IMR-90 (cell line): ENCODE measurements around the gene CFAP90. TPM values are rescaled to one million over a fixed set of nuclear protein-coding genes. Genes with fewer than 3 reads are reported as not detected.

Experiments
- ATAC-seq: fragments of 200-7000 bp; cut with Tn5 transposase; 2 replicates; pipeline ENCODE4 v1.9.1; 2020; ENCODE audit warnings: low read depth, mild to moderate bottlenecking, moderate library complexity
- BruUV-seq: library from RNA; stranded (reverse); fragments of 400-500 nt; replicated peaks from 2 replicates; lab custom pipeline; 2021; lab: Mats Ljungman, UMichigan
- CTCF ChIA-PET: fragments of 300-600 bp; formaldehyde crosslinking; extraction: SDS; loops from one replicate; lab custom pipeline; 2021; ENCODE audit warnings: antibody characterized with exemption; lab: Yijun Ruan, JAX
- POLR2A ChIA-PET: fragments of 300-600 bp; sonication (Branson Sonifier 250); formaldehyde crosslinking; loops from one replicate; lab custom pipeline; 2022; ENCODE audit warnings: antibody characterized with exemption; ENCODE audit not compliant: unreplicated experiment; lab: Charles Lee
- DNase-seq: peaks from one replicate; pipeline ENCODE4 v3.0.0; 2013
- H2AFZ ChIP-seq: replicated peaks from 2 replicates; pipeline ENCODE3; 2013; ENCODE audit warnings: low read length, mild to moderate bottlenecking; ENCODE audit not compliant: poor library complexity
- H2AK5ac ChIP-seq: 2 replicates; pipeline ENCODE4 v1.6.1; 2013; ENCODE audit warnings: low read depth, low read length, inconsistent platforms
- H2AK9ac ChIP-seq: replicated peaks from 2 replicates; pipeline ENCODE3; 2013; ENCODE audit warnings: mild to moderate bottlenecking, low read depth, low read length, moderate library complexity; ENCODE audit not compliant: poor library complexity
- H2BK120ac ChIP-seq: 2 replicates; pipeline ENCODE4 v1.6.1; 2013; ENCODE audit warnings: low read depth, low read length, inconsistent platforms
- H2BK15ac ChIP-seq: 3 replicates; pipeline ENCODE4 v1.6.1; 2013; ENCODE audit warnings: low read depth, low read length, inconsistent platforms
- H2BK20ac ChIP-seq: 2 replicates; pipeline ENCODE4 v1.6.1; 2013; ENCODE audit warnings: low read depth, mild to moderate bottlenecking, inconsistent platforms, low read length, moderate library complexity
- H2BK5ac ChIP-seq: 2 replicates; pipeline ENCODE4 v1.6.1; 2013; ENCODE audit warnings: mild to moderate bottlenecking, low read depth, low read length, inconsistent platforms; ENCODE audit not compliant: poor library complexity, severe bottlenecking
- H3K14ac ChIP-seq: replicated peaks from 2 replicates; pipeline ENCODE4 v1.6.1; 2013; ENCODE audit warnings: low read depth, low read length, inconsistent platforms
- H3K18ac ChIP-seq: 2 replicates; pipeline ENCODE4 v1.6.1; 2013; ENCODE audit warnings: low read depth, low read length, control low read depth
- H3K23ac ChIP-seq: 2 replicates; pipeline ENCODE4 v1.6.1; 2013; ENCODE audit warnings: low read depth, low read length, inconsistent platforms
- H3K27ac ChIP-seq: 2 replicates; pipeline ENCODE4 v1.5.1; 2013; ENCODE audit warnings: mild to moderate bottlenecking, control low read depth, low read length; ENCODE audit not compliant: insufficient read depth
- H3K27me3 ChIP-seq: 2 replicates; pipeline ENCODE4 v1.6.1; 2013; ENCODE audit warnings: low read length; ENCODE audit not compliant: control insufficient read depth, insufficient read depth
- H3K36me3 ChIP-seq: 2 replicates; pipeline ENCODE4 v1.6.1; 2013; ENCODE audit warnings: low read length, mixed read lengths; ENCODE audit not compliant: control insufficient read depth, insufficient read depth
- H3K4ac ChIP-seq: 2 replicates; pipeline ENCODE4 v1.6.1; 2013; ENCODE audit warnings: low read depth, low read length, inconsistent platforms
- H3K4me1 ChIP-seq: 2 replicates; pipeline ENCODE4 v1.6.1; 2013; ENCODE audit warnings: low read length, mixed read lengths; ENCODE audit not compliant: control insufficient read depth, insufficient read depth
- H3K4me2 ChIP-seq: 2 replicates; pipeline ENCODE4 v1.6.1; 2013; ENCODE audit warnings: low read depth, mild to moderate bottlenecking, control low read depth, low read length, moderate library complexity
- H3K4me3 ChIP-seq: 2 replicates; pipeline ENCODE4 v1.5.1; 2013; ENCODE audit warnings: low read depth, mild to moderate bottlenecking, control low read depth, low read length, moderate library complexity; ENCODE audit not compliant: insufficient read depth
- H3K56ac ChIP-seq: 2 replicates; pipeline ENCODE4 v1.6.1; 2013; ENCODE audit warnings: low read length, inconsistent platforms; ENCODE audit not compliant: insufficient read depth; ENCODE audit errors: extremely low read depth
- H3K79me1 ChIP-seq, 2 experiments: 2 replicates each; pipeline ENCODE4 v1.6.1; 2013; ENCODE audit warnings: low read length in 2 of 2, inconsistent platforms in 1 of 2, low read depth in 1 of 2
- H3K9ac ChIP-seq: 2 replicates; pipeline ENCODE4 v1.6.1; 2013; ENCODE audit warnings: low read depth, low read length, control low read depth
- H3K9me1 ChIP-seq: 2 replicates; pipeline ENCODE4 v1.6.1; 2013; ENCODE audit warnings: low read length, inconsistent platforms; ENCODE audit not compliant: insufficient read depth
- H3K9me3 ChIP-seq: 2 replicates; pipeline ENCODE4 v1.6.1; 2013; ENCODE audit warnings: low read length; ENCODE audit not compliant: control insufficient read depth, insufficient read depth
- H4K20me1 ChIP-seq: 2 replicates; pipeline ENCODE4 v1.6.1; 2013; ENCODE audit warnings: low read length, inconsistent platforms; ENCODE audit not compliant: insufficient read depth
- H4K5ac ChIP-seq: 2 replicates; pipeline ENCODE4 v1.6.1; 2013; ENCODE audit warnings: mild to moderate bottlenecking, low read depth, low read length, control low read depth
- H4K8ac ChIP-seq, 2 experiments: 2 replicates each; pipeline ENCODE4 v1.6.1; 2013; ENCODE audit warnings: low read depth in 2 of 2, low read length in 2 of 2, control low read depth in 1 of 2, inconsistent platforms in 1 of 2
- H4K91ac ChIP-seq: 2 replicates; pipeline ENCODE4 v1.6.1; 2013; ENCODE audit warnings: low read depth, low read length, inconsistent platforms; ENCODE audit not compliant: insufficient read depth
- CEBPB ChIP-seq: IDR thresholded peaks from 2 replicates; pipeline ENCODE4 v1.6.1; 2012; ENCODE audit warnings: low read depth, low read length, improper control_type of control experiment
- MAZ ChIP-seq: IDR thresholded peaks from 2 replicates; pipeline ENCODE4 v1.6.1; 2012; ENCODE audit warnings: low read depth, mild to moderate bottlenecking, low read length, improper control_type of control experiment, moderate library complexity, borderline replicate concordance
- MXI1 ChIP-seq: IDR thresholded peaks from 2 replicates; pipeline ENCODE4 v1.6.1; 2012; ENCODE audit warnings: low read depth, mild to moderate bottlenecking, low read length, moderate library complexity, borderline replicate concordance
- WGBS, 2 experiments: methylation state at CpG; one replicate each; pipeline versions ENCODE4 v1.1.5 to v1.1.7; 2013; ENCODE audit warnings: missing lambda C conversion rate in 2 of 2; ENCODE audit not compliant: insufficient read length in 1 of 2; ENCODE audit errors: extremely low coverage in 2 of 2; 5-methylcytosine and 5-hydroxymethylcytosine counted together
- dilution Hi-C: fragments of 300-500 bp; cut with HindIII; formaldehyde crosslinking; loops from one replicate; pipeline ENCODE4 v1.14.3; 2018; ENCODE audit warnings: low sequenced_read_pairs; ENCODE audit not compliant: unreplicated experiment
- in situ Hi-C: fragments of 300-500 bp; cut with MboI; formaldehyde crosslinking; loops from 3 replicates; pipeline ENCODE4 v1.14.3; 2019; ENCODE audit warnings: low sequenced_read_pairs, inconsistent platforms, mixed read lengths
- intact Hi-C: fragments of 100-400 bp; cut with micrococcal nuclease; formaldehyde crosslinking; loops from 2 replicates; pipeline ENCODE4 v1.10.0; 2022
- polyA plus RNA-seq, 3 experiments: library from polyadenylated mRNA; depleted of rRNA; stranded (reverse); fragments of >200 nt; gene quantifications; 2 replicates each; pipeline ENCODE4 v1.2.3, GENCODE V29; 2012; ENCODE audit warnings: low replicate concordance in 1 of 3
- total RNA-seq: library from RNA; depleted of rRNA; stranded (reverse); fragments of >200 nt; gene quantifications from 2 replicates; pipeline ENCODE4 v1.2.3, GENCODE V29; 2012

CFAP90 gene
- total and polyA plus RNA-seq, 2 of the 4 experiments (the other 2 are of a cell fraction) = 0.09 TPM; not detected in 1

DNA sequence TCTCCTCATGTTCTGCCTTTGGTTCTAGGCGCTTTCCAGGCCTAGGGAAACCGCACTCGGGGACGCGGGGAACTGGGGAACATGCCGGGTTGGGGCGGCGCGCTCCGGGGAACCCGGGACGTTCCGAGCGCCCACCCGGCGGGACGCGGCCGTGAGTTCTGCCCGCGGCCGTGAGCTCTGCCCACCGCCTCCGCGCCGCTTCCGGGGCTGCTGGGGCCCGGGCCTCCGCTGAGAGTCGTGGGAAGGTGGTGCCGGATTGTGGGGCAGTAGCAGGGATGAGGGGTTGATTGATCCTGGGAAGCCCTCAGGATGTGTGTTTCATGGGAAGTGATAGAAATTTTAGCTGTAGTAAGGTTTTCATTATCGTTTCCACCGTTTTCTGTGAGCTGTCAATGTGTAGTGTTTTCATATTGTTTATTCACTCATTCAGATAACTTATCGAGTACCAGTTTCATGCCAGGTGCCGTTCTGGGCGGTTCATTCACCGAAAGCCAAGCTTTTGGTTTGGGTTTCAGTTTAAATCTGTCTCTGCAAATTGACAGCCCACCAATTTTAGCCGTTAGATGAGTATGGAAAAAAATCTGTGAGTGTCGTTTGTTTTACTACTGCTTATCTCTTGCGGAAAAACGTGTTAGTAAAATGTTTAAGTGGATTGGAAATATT, 18.7 kb upstream of the CFAP90 start:
- H3K36me3 ChIP-seq = peaks cover 3% of the 10 kb centered on the region; the same call in 1 of the 2 replicates
- dilution Hi-C loops = no loop called here
- peak overlapping the region; percentile 96 for H3K4me2 ChIP-seq

More for the DNA sequence above, 18.7 kb upstream of the CFAP90 start:
- no peak for TF ChIP-seq CEBPB
- 0 out of 2 replicates have a peak, but pooled peaks have one; percentile 15 for TF ChIP-seq MXI1
- no peak for TF ChIP-seq MAZ
- Histone ChIP-seq H3K4ac (no peak overlapping the region), H3K4me3 (peak overlapping the region; percentile 59), H2AK9ac (peak overlapping the region; percentile 19), H2BK15ac (no peak overlapping the region), H4K8ac (no peak overlapping the region), H3K4me1 (0 out of 2 replicates have a peak, but pooled peaks cover 2% of the 10 kb centered on the region), H3K56ac (no peak overlapping the region), H4K5ac (no peak overlapping the region), H2AFZ (peak overlapping the region; percentile 98), H4K20me1 (peaks cover 6% of the 10 kb centered on the region; the same call in 1 of the 2 replicates), H2BK120ac (no peak overlapping the region), H3K9me1 (peaks cover 2% of the 10 kb centered on the region; the same call in 1 of the 2 replicates), H3K27me3 (no peaks in the 10 kb centered on the region), H2BK5ac (peak overlapping the region; percentile 3), H2AK5ac (no peak overlapping the region), H3K23ac (no peak overlapping the region), H3K79me1 (peaks cover 21 to 49% of the 10 kb centered on the region in 2 experiments), H3K18ac (no peak overlapping the region), H2BK20ac (no peak overlapping the region), H3K9ac (peak overlapping the region; percentile 66), H4K91ac (no peak overlapping the region), H3K9me3 (no peaks in the 10 kb centered on the region), H3K27ac (peak overlapping the region; percentile 52; the same call in 1 of the 2 replicates), H3K14ac (no peak overlapping the region)
- ATAC-seq (peak; percentile 47), DNase-seq (no peak)
- POLR2A ChIA-PET = interaction anchor here (0.5 kb wide), 1 partner anchor 364 kb away, joined by 3 read pairs; no protein-coding TSS in a partner anchor
- 1% methylated on average over 15 of the region's 41 CpGs; no CpG with 5 or more reads in 1 of the 2 experiments for WGBS, 2 experiments
- in situ Hi-C loops (no loop called here), intact Hi-C loops (loop anchor here (10.0 kb wide), 1 partner anchor 965 kb away; no protein-coding TSS in a partner anchor)
- CTCF ChIA-PET = interaction anchor here (1.0 to 1.2 kb wide), 3 partner anchors 10 to 16 kb away, joined by 3 to 4 read pairs (median 3); no protein-coding TSS in a partner anchor
- BruUV-seq = TSS peak; percentile 25
